Astrocyte (in vitro differentiated cells and primary cell): Measurements from ENCODE around the gene KCTD15. TPM values are rescaled to one million over a fixed set of nuclear protein-coding genes. Genes with fewer than 3 reads are reported as not detected.

Experiments used
- DNase-seq: peaks from one replicate; pipeline ENCODE4 v3.0.0-alpha.2; 2010; ENCODE audit warnings: low read depth
- FAIRE-seq: peaks from 2 replicates; lab custom pipeline; 2011; peaks lifted over from hg19 to GRCh38; lab: Jason Lieb, UNC
- H2AFZ ChIP-seq: 2 replicates; pipeline ENCODE4 v1.6.0; 2012; ENCODE audit warnings: low read depth, low read length, inconsistent platforms
- H3K27ac ChIP-seq: 2 replicates; pipeline ENCODE4 v1.5.1; 2011; ENCODE audit warnings: low read depth, low read length, inconsistent platforms
- H3K27me3 ChIP-seq: 2 replicates; pipeline ENCODE4 v1.6.0; 2011; ENCODE audit warnings: low read length, inconsistent platforms; ENCODE audit not compliant: insufficient read depth
- H3K36me3 ChIP-seq: 2 replicates; pipeline ENCODE4 v1.5.1; 2011; ENCODE audit warnings: low read length, inconsistent platforms; ENCODE audit not compliant: insufficient read depth
- H3K4me1 ChIP-seq: 2 replicates; pipeline ENCODE4 v1.5.1; 2011; ENCODE audit warnings: low read length, inconsistent platforms; ENCODE audit not compliant: insufficient read depth
- H3K4me2 ChIP-seq: 2 replicates; pipeline ENCODE4 v1.6.0; 2012; ENCODE audit warnings: low read length, inconsistent platforms
- H3K4me3 ChIP-seq: 2 replicates; pipeline ENCODE4 v1.5.1; 2011; ENCODE audit warnings: low read depth, mild to moderate bottlenecking, low read length, inconsistent platforms; ENCODE audit not compliant: insufficient read depth
- H3K79me2 ChIP-seq: 2 replicates; pipeline ENCODE4 v1.6.0; 2012; ENCODE audit warnings: mild to moderate bottlenecking, low read length, inconsistent platforms; ENCODE audit not compliant: insufficient read depth
- H3K9ac ChIP-seq: 2 replicates; pipeline ENCODE4 v1.6.0; 2012; ENCODE audit warnings: mild to moderate bottlenecking, low read length, inconsistent platforms
- H3K9me3 ChIP-seq: 2 replicates; pipeline ENCODE4 v1.5.1; 2012; ENCODE audit warnings: low read depth, mild to moderate bottlenecking, low read length, inconsistent platforms; ENCODE audit not compliant: insufficient read depth
- H4K20me1 ChIP-seq: 2 replicates; pipeline ENCODE4 v1.6.0; 2012; ENCODE audit warnings: low read length, inconsistent platforms; ENCODE audit not compliant: insufficient read depth
- H3K27ac Mint-ChIP-seq: one replicate; pipeline ENCODE4 v1.8.0; 2021; ENCODE audit warnings: mild to moderate bottlenecking, mixed read lengths; ENCODE audit not compliant: unreplicated experiment
- H3K27me3 Mint-ChIP-seq: one replicate; pipeline ENCODE4 v1.8.0; 2021; ENCODE audit warnings: low read depth, mixed read lengths; ENCODE audit not compliant: unreplicated experiment
- H3K36me3 Mint-ChIP-seq: one replicate; pipeline ENCODE4 v1.8.0; 2021; ENCODE audit warnings: low read depth, mixed read lengths; ENCODE audit not compliant: unreplicated experiment
- H3K4me1 Mint-ChIP-seq: one replicate; pipeline ENCODE4 v1.8.0; 2021; ENCODE audit warnings: low read depth, mixed read lengths; ENCODE audit not compliant: unreplicated experiment
- H3K4me3 Mint-ChIP-seq: one replicate; pipeline ENCODE4 v1.8.0; 2021; ENCODE audit warnings: mild to moderate bottlenecking, moderate library complexity, mixed read lengths; ENCODE audit not compliant: unreplicated experiment
- H3K9me3 Mint-ChIP-seq: one replicate; pipeline ENCODE4 v1.8.0; 2021; ENCODE audit warnings: mild to moderate bottlenecking, mixed read lengths; ENCODE audit not compliant: unreplicated experiment
- EZH2 ChIP-seq: IDR thresholded peaks from 2 replicates; pipeline ENCODE4 v1.6.1; 2012; ENCODE audit warnings: mild to moderate bottlenecking, low read length, inconsistent platforms; ENCODE audit not compliant: insufficient read depth
- total RNA-seq: library from RNA; stranded (reverse); gene quantifications from 2 replicates; pipeline ENCODE4 v1.2.1, GENCODE V29; 2021
- TF ChIP-seq, protein P1 (sequence below): IDR thresholded peaks from 2 replicates; pipeline ENCODE4 v1.5.1; 2011; ENCODE audit warnings: low read depth, mild to moderate bottlenecking, inconsistent platforms, low read length, moderate library complexity; ENCODE audit not compliant: insufficient read depth

The KCTD15 gene
- total RNA-seq, 1 donor from 2014 or later, result 43.3 TPM

DNA sequence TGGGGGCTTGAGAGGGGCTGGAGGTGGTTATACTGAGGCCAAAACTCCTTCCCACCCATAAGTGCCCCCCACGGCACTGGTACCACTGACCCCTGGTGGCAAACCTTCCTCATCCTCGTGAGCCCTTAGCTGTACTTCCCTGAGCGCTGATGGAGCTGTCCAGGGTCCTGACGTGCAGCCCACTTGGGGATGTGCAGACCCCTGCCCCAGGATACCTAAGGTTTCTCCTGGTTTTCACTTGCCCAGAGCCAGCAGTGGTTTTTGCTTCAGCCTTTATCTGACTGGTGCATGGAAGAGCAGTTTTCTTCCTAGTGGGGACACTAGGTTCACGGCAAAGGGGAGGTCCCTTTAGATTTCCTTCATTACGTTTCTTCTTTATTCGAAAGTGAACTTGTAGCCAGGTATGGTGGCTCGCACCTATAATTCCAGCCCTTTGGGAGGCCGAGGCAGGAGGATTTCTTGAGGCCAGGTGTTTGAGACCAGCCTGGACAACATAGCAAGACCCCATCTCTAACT lies 28.7 kb upstream of the KCTD15 start:
- Histone ChIP-seq H3K36me3 (no peaks in the 10 kb centered on the region), H3K27me3 (peaks cover 2% of the 10 kb centered on the region), H3K9ac (no peak overlapping the region), H3K27ac (no peak overlapping the region), H3K79me2 (no peaks in the 10 kb centered on the region), H2AFZ (no peak overlapping the region), H3K4me1 (no peaks in the 10 kb centered on the region), H4K20me1 (no peaks in the 10 kb centered on the region), H3K4me2 (no peak overlapping the region), H3K4me3 (no peak overlapping the region), H3K9me3 (no peaks in the 10 kb centered on the region)
- no peak overlapping the region for H3K27ac Mint-ChIP-seq
- no peaks in the 10 kb centered on the region for H3K36me3 Mint-ChIP-seq
- H3K9me3 Mint-ChIP-seq, result no peaks in the 10 kb centered on the region
- H3K27me3 Mint-ChIP-seq, result peaks cover 59% of the 10 kb centered on the region
- TF ChIP-seq, protein P1, sequence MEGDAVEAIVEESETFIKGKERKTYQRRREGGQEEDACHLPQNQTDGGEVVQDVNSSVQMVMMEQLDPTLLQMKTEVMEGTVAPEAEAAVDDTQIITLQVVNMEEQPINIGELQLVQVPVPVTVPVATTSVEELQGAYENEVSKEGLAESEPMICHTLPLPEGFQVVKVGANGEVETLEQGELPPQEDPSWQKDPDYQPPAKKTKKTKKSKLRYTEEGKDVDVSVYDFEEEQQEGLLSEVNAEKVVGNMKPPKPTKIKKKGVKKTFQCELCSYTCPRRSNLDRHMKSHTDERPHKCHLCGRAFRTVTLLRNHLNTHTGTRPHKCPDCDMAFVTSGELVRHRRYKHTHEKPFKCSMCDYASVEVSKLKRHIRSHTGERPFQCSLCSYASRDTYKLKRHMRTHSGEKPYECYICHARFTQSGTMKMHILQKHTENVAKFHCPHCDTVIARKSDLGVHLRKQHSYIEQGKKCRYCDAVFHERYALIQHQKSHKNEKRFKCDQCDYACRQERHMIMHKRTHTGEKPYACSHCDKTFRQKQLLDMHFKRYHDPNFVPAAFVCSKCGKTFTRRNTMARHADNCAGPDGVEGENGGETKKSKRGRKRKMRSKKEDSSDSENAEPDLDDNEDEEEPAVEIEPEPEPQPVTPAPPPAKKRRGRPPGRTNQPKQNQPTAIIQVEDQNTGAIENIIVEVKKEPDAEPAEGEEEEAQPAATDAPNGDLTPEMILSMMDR, result no peak
- no peak for TF ChIP-seq EZH2
- DNase-seq (no peak), FAIRE-seq (no peak)
- no peak overlapping the region for H3K4me3 Mint-ChIP-seq
- no peaks in the 10 kb centered on the region for H3K4me1 Mint-ChIP-seq

GRCh38 chr19:33769208-33769607 lies 27.5 kb upstream of the KCTD15 start:
- H3K4me1 Mint-ChIP-seq, result no peaks in the 10 kb centered on the region
- no peaks in the 10 kb centered on the region for H3K4me1 ChIP-seq
- H3K4me3 Mint-ChIP-seq, result no peak overlapping the region
- H3K9me3 Mint-ChIP-seq, result no peaks in the 10 kb centered on the region
- H3K36me3 ChIP-seq, result no peaks in the 10 kb centered on the region
- no peak overlapping the region for H3K4me3 ChIP-seq
- H3K9me3 ChIP-seq, result no peaks in the 10 kb centered on the region
- H3K79me2 ChIP-seq, result no peaks in the 10 kb centered on the region
- H4K20me1 ChIP-seq, result no peaks in the 10 kb centered on the region
- TF ChIP-seq, protein P1, result no peak
- TF ChIP-seq EZH2, result no peak
- no peak overlapping the region for H3K27ac Mint-ChIP-seq
- H3K27ac ChIP-seq, result no peak overlapping the region
- peaks cover 58% of the 10 kb centered on the region for H3K27me3 Mint-ChIP-seq
- FAIRE-seq (no peak), DNase-seq (no peak)
- H3K36me3 Mint-ChIP-seq, result no peaks in the 10 kb centered on the region
- H3K27me3 ChIP-seq, result no peaks in the 10 kb centered on the region
- no peak overlapping the region for H3K9ac ChIP-seq
- H3K4me2 ChIP-seq, result no peak overlapping the region
- H2AFZ ChIP-seq, result no peak overlapping the region

- H3K4me3 ChIP-seq, result no peak overlapping the region
- H2AFZ ChIP-seq, result no peak overlapping the region
- Mint-ChIP-seq H3K4me3 (no peak overlapping the region), H3K36me3 (no peaks in the 10 kb centered on the region), H3K27me3 (peaks cover 59% of the 10 kb centered on the region), H3K4me1 (no peaks in the 10 kb centered on the region), H3K9me3 (no peaks in the 10 kb centered on the region), H3K27ac (no peak overlapping the region)
- H3K27me3 ChIP-seq, result no peaks in the 10 kb centered on the region
- no peaks in the 10 kb centered on the region for H3K9me3 ChIP-seq
- H3K4me1 ChIP-seq, result no peaks in the 10 kb centered on the region
- H4K20me1 ChIP-seq, result no peaks in the 10 kb centered on the region
- no peaks in the 10 kb centered on the region for H3K79me2 ChIP-seq
- H3K9ac ChIP-seq, result no peak overlapping the region
- no peak overlapping the region for H3K4me2 ChIP-seq
- FAIRE-seq (no peak), DNase-seq (no peak)
- no peaks in the 10 kb centered on the region for H3K36me3 ChIP-seq
- TF ChIP-seq, protein P1, result no peak
- no peak for TF ChIP-seq EZH2
- no peak overlapping the region for H3K27ac ChIP-seq
These were observed 26.6 kb upstream of the KCTD15 start for GRCh38 chr19:33770107-33770506.
